Ramos (cell line): ENCODE data around the gene LRRC28.

Experiments
- in situ Hi-C: fragments of 300-500 bp; cut with MboI; formaldehyde crosslinking; loops from one replicate; pipeline ENCODE4 v1.14.3; 2022; ENCODE audit warnings: low sequenced_read_pairs; ENCODE audit not compliant: unreplicated experiment

Gene LRRC28

GRCh38 chr15:99430881-99431401, 179.7 kb downstream of the LRRC28 start:
- in situ Hi-C loops = no loop called here

DNA sequence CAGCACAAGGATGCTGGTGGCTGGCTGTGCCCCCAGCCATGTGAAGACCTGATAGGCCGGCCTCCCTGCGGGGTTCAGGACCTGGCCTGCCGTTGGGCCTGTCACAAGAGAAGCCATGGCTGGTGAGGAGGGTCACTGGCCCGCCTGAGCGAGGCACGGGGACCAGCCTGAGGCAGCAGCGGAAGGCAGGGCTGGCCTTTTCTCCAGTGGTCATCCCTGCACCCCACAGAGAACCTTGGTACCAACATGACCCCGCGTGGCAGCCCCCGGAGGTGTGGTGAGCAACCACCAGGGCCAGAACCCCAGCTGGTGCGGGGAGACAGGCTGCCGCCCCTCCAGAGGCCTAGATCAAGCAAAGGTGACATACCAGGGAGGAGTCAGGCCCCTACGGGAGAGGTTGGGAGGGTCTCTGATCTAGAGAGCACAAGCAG, 180.4 kb downstream of the LRRC28 start:
- in situ Hi-C loops = no loop called here

DNA sequence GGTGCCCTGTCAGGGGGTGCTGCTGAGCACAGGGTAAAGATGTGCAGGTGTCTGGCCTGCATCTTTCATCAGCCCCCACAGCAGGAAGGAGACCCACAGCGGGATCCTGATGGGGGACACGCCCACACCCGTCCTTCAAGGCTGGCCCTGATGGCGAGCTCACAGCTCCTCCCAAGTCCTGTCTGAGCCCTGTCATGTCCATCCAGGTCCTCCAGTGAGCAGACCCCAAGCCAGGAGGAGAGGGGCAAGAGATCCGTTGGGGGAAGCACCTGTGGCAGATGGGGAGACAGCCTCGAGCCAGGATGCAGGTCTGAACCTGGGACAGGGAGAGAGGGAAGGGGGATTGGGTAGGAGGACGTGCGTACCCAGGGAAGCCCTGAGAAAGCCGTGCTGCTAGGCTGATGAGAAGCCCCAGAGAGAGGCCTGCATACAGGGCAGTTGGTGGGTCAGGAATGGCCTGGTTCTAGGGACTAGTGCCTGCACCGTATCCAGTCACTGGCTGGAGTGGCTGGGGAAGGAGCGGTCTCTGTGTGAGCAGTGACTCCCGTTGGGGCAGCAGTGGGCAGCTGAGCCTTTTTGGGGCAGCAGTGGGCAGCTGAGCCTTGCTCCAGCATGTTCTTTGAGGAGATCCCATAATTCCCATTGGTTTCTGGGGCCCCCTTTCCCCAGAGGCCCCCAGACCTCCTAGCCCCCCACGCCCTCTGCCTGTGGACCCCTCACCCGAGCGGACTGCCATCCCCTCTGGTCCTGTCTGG, 181.2 kb downstream of the LRRC28 start:
- in situ Hi-C loops = no loop called here

DNA sequence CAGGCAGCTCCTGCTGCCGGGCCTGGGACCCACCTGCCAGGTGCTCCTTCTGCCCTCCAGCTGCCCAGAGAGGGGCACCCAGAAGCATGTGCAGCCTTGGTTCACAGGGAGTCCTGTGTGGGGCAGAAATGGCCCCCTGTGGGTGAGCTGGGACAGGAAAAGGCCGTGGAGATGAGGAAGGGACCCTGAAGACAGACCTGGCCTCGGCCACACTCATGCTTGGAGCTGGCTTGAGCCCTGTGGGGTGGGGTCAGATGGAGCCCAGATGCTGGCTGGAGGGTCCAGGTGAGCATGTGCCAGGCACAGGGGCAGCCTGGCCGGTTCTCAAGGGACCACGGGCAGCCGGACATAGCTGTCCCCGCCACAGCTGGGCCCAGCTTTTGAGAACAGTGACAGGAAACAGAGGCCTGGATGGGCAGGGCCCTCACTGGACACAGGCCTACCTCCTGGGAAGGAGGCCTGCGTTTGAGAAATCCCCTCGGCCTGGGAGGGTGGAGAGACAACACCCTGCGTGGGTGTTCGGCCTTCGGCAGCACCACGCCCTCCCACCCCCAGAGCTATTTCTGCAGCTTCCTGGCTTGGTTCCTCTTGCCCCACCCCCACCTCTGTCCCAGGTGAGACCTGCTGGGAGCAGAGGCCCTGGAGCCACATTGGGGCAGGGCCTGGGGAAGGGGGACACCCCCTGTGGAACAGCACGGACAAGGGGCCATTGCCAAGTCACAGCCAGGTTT, 181.9 kb downstream of the LRRC28 start:
- in situ Hi-C loops = no loop called here

DNA sequence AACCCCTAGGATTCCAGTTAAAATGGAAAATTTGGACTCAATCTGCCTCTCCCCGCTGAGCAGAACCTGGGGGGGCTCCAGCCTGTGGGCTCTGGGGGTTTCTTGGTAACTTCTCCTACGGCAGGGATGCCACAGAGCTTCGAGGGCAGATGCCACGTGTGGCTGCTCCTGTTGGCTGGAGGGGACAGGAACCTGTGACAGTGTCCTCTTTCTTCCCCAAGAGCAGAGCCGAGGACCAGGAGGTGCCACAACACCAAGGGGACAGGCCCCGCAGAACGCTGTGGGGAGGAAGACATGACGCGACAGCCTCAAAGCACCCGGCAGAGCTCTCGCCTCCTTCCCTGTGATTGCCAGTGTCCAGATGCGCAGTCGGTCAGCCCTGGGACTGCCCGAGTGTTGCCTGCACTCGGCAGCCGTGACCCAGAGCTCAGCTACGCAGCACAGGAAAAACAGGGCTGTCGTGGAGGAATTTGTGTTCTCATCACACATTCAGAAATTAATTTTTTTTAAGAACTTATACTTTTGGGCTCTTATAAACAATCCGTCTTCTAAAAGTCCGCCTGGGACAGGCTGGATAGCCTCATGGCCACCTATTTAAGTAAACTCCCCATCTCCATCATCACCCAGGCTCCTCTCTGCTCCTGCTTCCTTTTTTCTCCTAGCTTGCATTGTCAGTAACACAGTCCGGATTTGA, 182.6 kb downstream of the LRRC28 start:
- in situ Hi-C loops = no loop called here

- in situ Hi-C loops = no loop called here
Measured at GRCh38 chr15:99434506-99435112, 183.3 kb downstream of the LRRC28 start.

- in situ Hi-C loops = no loop called here
Measured at GRCh38 chr15:99435113-99435695, 183.9 kb downstream of the LRRC28 start.

GRCh38 chr15:99435877-99436541, 184.7 kb downstream of the LRRC28 start:
- in situ Hi-C loops = no loop called here

- in situ Hi-C loops = no loop called here
Measured at GRCh38 chr15:99436542-99437314, 185.4 kb downstream of the LRRC28 start.

- in situ Hi-C loops = no loop called here
Measured at GRCh38 chr15:99437315-99438223, 186.3 kb downstream of the LRRC28 start.

DNA sequence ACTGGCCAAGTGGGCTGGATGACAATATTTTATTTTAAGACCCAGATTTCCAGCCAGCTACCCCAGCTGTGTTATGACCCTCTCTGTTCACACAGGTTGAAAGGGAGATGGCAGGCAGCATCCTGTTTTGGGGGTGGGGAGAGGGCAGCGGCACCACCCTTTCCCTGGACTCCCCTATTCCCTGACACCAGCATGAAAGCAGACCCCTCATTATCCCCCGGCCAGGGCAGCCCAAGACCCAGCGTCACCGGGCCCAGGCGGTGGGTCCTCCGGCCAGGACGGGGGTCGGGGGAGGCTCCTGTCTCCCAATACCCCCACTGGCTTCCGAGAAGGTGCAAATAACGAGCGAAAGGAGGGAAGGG, 186.9 kb downstream of the LRRC28 start:
- in situ Hi-C loops = no loop called here

GRCh38 chr15:99438691-99439523, 187.6 kb downstream of the LRRC28 start:
- in situ Hi-C loops = no loop called here

DNA sequence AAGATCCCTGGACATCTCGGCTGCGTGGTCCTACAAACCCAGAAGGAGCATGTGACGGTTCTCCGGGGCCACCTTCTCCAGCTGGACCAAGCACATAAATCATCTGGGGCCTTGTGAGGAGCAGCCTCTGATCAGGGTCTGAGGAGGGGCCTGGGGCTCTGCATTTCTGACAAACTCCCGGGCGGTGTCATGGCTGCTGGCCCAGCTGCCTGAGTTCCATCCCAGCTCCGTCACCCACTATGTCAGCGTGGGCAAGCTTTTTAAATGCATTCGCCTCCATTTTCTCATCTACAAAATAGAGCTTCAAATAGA, 188.2 kb downstream of the LRRC28 start:
- in situ Hi-C loops = no loop called here

DNA sequence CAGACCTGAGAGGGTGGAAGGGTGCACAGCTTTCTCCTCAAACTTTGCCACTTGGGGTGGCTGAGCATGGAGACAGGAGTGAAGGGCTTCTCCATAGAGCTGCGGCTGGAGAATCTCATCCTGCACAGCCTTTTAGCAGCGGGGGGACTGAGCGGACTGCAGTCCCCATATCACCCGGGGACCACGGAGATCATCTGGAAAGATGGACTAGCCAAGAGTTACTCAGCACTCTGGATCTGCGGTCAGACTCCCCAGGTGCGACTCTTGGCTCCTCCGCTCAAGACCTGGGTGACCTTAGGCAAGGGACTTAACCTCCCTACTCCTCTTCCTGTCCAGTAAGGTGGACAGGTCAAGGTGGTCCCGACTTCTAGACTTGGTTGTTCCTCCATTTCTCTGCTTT, 188.7 kb downstream of the LRRC28 start:
- in situ Hi-C loops = no loop called here
